Right cardiac atrium (tissue), 5 donors: ENCODE measurements around the gene HIF1AN. TPM values are rescaled to one million over a fixed set of nuclear protein-coding genes. Genes with fewer than 3 reads are reported as not detected.
"Not testable (repeated sequence)": the region's sequence is repeated elsewhere in the genome, so short reads cannot be mapped to it uniquely, and the experiment has no call there.

Experiments
- ATAC-seq, 2 donors: fragments of 200-7000 bp; cut with Tn5 transposase; one replicate each; pipeline versions ENCODE4 v1.8.0 to v1.9.1; 2020; ENCODE audit warnings: moderate library complexity in 2 of 2, mild to moderate bottlenecking in 1 of 2
- DNase-seq, 3 donors: peaks; one replicate each; pipeline ENCODE4 v3.0.0-alpha.2; 2020
- H3K27ac ChIP-seq: one replicate; pipeline ENCODE4 v1.5.1; 2013; ENCODE audit warnings: mild to moderate bottlenecking, low read length, control low read depth, moderate library complexity
- H3K27me3 ChIP-seq: one replicate; pipeline ENCODE4 v1.6.1; 2013; ENCODE audit not compliant: control insufficient read depth, insufficient read depth
- H3K4me1 ChIP-seq: one replicate; pipeline ENCODE4 v1.6.1; 2013; ENCODE audit warnings: low read length; ENCODE audit not compliant: control insufficient read depth, insufficient read depth
- H3K4me3 ChIP-seq: one replicate; pipeline ENCODE4 v1.5.1; 2013; ENCODE audit warnings: low read length, control low read depth
- H3K9me3 ChIP-seq: one replicate; pipeline ENCODE4 v1.6.1; 2013; ENCODE audit warnings: low read length; ENCODE audit not compliant: control insufficient read depth
- WGBS: extraction: QIAGEN DNeasy Blood & Tissue Kit; methylation state at CpG from one replicate; pipeline ENCODE4 v1.1.7; 2013; 5-methylcytosine and 5-hydroxymethylcytosine counted together
- intact Hi-C, 4 donors: fragments of 100-400 bp; cut with DNase I; formaldehyde crosslinking; loops; one replicate each; pipeline versions ENCODE4 v1.11.0 to v1.14.0; 2022 to 2023
- polyA plus RNA-seq: library from polyadenylated mRNA; stranded (reverse); fragments of 200-250 nt; gene quantifications from one replicate; pipeline ENCODE4 v1.2.3, GENCODE V29; 2013
- total RNA-seq, 4 donors: library from RNA; stranded (reverse); fragmentation: NEBNext Ultra II Directional; extraction: Animal tissue kit (Norgen Biotek cat#: 25700); gene quantifications; one replicate each; pipeline ENCODE4 v1.2.1, GENCODE V29; 2021
- donor health status: healthy with polysubstance abuse.
- donor health status: DM: no; HTN: yes; CAD: no.
- donor health status: DM: no; HTN: no; CAD: no.
- donor health status: DM: no; HTN: yes; CAD: no; lungs with severe emphysema.
- donor health status: DM: yes; HTN: yes; CAD: no.

Gene HIF1AN
- total and polyA plus RNA-seq, 5 donors, result 9.5 to 41.1 (median 33.9) TPM

DNA sequence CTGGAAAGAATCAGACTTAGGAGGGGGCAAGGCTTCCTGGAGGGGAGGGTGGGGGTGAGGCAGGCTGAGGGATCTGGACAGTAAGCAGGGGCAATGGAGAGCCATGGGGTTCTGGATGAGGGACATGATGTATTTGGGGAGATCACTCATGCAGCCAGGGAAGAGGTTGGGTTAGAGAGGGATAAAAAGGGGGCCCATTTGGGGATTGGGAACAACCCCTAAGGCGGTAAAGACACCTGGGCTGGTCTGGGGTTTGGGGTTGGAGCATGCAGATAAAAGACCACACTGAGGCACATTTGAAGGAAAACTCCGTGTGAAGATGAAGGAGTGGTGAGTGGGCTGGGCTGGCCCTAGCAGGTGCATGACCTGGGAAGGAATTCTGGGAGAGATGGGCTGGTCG, 30.8 kb downstream of the HIF1AN start:
- Histone ChIP-seq H3K4me1 (no peaks in the 10 kb centered on the region), H3K27me3 (no peaks in the 10 kb centered on the region), H3K4me3 (no peak overlapping the region), H3K27ac (no peak overlapping the region), H3K9me3 (no peaks in the 10 kb centered on the region)
- ATAC-seq (no peak), DNase-seq (no peak)
- intact Hi-C loops, result no loop called here
- 56% methylated on average over 3 of the region's 3 CpGs for WGBS

DNA sequence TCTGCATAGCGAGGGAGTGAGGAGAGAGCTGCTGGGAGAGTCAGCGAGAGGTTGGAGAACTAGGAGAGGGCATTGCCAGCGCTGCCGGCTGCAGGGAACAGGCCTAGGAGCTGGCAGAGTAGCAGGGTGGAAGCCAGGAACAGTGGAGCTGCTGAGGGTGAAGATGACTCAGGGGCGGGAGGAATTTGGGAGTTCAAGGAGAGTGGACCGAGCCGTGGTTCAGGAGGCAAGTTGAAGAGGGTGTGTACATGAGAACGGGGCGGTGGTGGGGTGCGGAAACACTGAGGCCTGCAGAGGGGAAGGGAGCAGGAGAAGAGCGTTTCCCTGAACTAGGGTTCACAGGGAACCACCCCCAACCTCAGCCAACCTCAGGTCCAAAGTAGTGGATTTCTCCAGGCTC, 31.5 kb downstream of the HIF1AN start:
- DNase-seq, result no peak
- no peak overlapping the region for H3K27ac ChIP-seq
- intact Hi-C loops, result no loop called here
- H3K4me1 ChIP-seq, result no peaks in the 10 kb centered on the region
- H3K27me3 ChIP-seq, result no peaks in the 10 kb centered on the region
- H3K9me3 ChIP-seq, result no peaks in the 10 kb centered on the region
- WGBS, result 45% methylated on average over 11 of the region's 11 CpGs
- ATAC-seq, result no peak
- no peak overlapping the region for H3K4me3 ChIP-seq

- Histone ChIP-seq H3K9me3 (no peaks in the 10 kb centered on the region), H3K27ac (no peak overlapping the region), H3K4me3 (no peak overlapping the region), H3K4me1 (no peaks in the 10 kb centered on the region), H3K27me3 (no peaks in the 10 kb centered on the region)
- no peak for DNase-seq
- WGBS, result 15% methylated on average over 6 of the region's 6 CpGs
- no peak for ATAC-seq
- intact Hi-C loops, result no loop called here
Observed at GRCh38 chr10:100567826-100568225, 32.1 kb downstream of the HIF1AN start.

DNA sequence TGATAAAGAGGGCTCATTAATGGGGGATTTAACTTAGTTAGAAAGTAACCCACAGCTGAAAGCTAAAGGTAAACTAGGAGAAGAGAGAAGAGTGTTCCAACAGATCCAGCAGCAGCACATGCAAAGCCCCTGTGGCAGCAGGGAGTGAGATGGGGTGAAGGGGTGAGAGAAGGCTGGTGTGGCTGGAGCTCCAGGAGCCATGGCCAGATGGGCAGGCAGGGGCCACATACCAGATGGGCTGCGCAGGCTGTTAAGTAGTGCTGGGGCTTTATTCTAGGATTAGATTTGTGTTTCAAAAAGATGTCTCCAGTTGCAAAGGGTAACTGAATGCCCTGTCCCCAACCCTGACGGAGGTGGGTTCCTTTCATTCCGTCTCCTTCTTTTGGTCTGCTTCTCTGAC, 33.2 kb downstream of the HIF1AN start:
- no peaks in the 10 kb centered on the region for H3K4me1 ChIP-seq
- 84% methylated on average over 3 of the region's 3 CpGs for WGBS
- H3K4me3 ChIP-seq, result no peak overlapping the region
- ATAC-seq (no peak), DNase-seq (no peak)
- intact Hi-C loops, result no loop called here
- no peaks in the 10 kb centered on the region for H3K9me3 ChIP-seq
- no peaks in the 10 kb centered on the region for H3K27me3 ChIP-seq
- H3K27ac ChIP-seq, result no peak overlapping the region

DNA sequence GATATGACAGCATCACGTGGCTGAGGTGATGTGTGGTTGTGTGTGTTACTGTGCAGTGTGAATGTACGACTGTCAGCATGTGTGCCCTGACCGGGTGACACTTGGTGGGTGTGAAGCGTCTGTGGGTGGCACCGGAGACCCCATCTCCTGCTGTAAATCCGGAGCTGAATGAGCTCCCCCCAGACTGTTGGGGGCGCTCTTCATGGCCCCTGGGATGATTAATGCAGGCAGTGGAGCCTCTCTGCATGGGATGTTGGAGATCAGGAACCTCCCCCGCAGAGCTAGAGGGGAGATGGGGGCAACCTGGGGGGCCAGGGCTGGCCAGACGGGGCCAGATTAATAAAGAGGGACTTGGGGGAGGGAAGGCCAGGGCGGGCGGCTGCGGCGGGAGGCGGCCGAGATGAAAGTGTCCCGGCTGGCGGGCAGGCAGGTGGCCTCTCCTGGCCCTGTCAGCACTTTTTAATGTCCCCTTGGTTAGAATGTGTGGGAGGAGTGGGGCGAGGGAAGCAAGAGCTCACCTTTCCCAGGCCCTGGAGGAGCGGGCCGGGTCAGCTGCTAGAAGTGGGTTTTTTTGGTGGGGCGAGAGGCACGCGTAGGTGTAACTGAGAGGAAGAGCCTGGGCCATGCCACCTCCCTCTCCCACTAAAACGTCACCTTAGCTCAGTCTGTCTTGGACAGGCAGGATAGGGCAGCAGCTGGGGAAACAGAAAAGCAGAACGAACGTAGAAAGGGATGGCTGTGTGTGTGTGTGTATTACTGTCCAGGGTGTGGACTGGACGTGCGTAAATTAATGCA, 34.1 kb downstream of the HIF1AN start:
- intact Hi-C loops, result no loop called here
- 19% methylated on average over 28 of the region's 28 CpGs for WGBS

DNA sequence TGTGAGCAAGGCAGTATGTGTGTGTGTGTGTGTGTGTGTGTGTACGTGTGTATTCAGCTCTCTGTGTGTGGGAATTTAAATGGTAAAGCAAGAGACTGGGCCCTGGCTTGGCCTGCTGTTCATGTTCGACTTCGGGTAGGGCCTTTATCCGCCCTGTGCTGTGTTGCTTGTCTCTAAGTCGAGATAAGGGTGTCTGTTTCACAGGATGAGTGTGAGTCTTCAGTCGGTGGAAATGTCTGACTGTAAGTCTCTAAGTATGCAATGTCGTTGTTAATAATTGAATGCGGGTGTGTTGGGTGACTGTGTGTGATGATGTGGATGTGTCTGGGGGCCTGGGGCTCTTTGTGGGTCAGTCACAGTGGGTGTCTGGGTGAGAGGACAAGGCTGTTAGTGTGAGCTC, 34.8 kb downstream of the HIF1AN start:
- DNase-seq (no peak), ATAC-seq (no peak)
- intact Hi-C loops, result no loop called here
- no peaks in the 10 kb centered on the region for H3K27me3 ChIP-seq
- no peak overlapping the region for H3K27ac ChIP-seq
- no peaks in the 10 kb centered on the region for H3K4me1 ChIP-seq
- H3K9me3 ChIP-seq, result no peaks in the 10 kb centered on the region
- H3K4me3 ChIP-seq, result no peak overlapping the region
- 37% methylated on average over 8 of the region's 8 CpGs for WGBS

More for the DNA sequence above, 34.1 kb downstream of the HIF1AN start:
- no peak overlapping the region for H3K4me3 ChIP-seq
- H3K4me1 ChIP-seq, result no peaks in the 10 kb centered on the region
- no peaks in the 10 kb centered on the region for H3K9me3 ChIP-seq
- no peak overlapping the region for H3K27ac ChIP-seq
- no peaks in the 10 kb centered on the region for H3K27me3 ChIP-seq
- ATAC-seq, result no peak
- no peak for DNase-seq

DNA sequence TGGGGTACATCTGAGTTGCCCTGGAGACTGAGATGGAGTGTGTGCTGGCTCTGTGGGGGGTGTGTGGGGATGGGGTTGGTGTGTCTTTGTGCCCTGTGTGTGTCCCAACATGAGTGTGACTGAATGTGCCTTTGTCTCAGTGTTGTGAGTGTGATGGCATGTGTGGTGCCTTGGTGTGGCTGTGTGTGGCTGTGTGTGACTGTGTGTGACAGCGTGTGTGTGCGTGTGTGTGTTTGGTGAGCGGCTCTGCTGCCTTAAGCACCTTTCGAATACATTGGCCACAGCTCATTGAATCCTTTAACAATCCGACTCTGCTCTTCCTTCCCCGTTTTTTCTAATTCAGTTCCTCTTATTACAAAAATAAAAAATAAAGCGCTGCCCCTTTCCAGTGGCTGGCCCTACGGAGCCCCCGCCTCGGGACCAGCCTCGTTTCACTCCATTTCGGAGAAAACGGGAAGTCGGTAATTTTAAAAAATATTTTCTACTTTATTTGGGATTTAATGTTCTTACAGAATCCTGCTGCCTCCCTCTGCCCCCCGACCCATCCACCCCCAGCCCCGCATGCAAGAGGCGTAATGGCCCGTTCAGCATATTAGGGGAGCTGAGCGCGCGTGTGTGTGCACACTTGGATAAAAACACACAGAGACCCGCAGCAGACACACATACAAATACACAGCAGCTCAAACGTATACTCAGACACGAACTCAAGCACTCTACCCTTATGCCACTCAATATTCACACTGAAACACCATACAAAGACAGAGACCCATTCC, 35.5 kb downstream of the HIF1AN start:
- no peaks in the 10 kb centered on the region for H3K9me3 ChIP-seq
- no peaks in the 10 kb centered on the region for H3K4me1 ChIP-seq
- ATAC-seq (no peak), DNase-seq (no peak)
- H3K27ac ChIP-seq, result no peak overlapping the region
- H3K27me3 ChIP-seq, result no peaks in the 10 kb centered on the region
- no peak overlapping the region for H3K4me3 ChIP-seq
- 88% methylated on average over 24 of the region's 24 CpGs for WGBS
- intact Hi-C loops, result no loop called here

GRCh38 chr10:100575146-100575545, 39.4 kb downstream of the HIF1AN start:
- H3K4me1 ChIP-seq, H3K27ac ChIP-seq, H3K27me3 ChIP-seq, ATAC-seq, H3K4me3 ChIP-seq, DNase-seq, H3K9me3 ChIP-seq, intact Hi-C loops: not testable (repeated sequence)
- WGBS, result 76% methylated on average over 7 of the region's 7 CpGs

GRCh38 chr10:100575585-100576281, 40.0 kb downstream of the HIF1AN start:
- Histone ChIP-seq H3K27me3 (no peaks in the 10 kb centered on the region), H3K9me3 (no peaks in the 10 kb centered on the region), H3K4me3 (no peak overlapping the region), H3K27ac (no peak overlapping the region), H3K4me1 (no peaks in the 10 kb centered on the region)
- no peak for ATAC-seq
- DNase-seq, result no peak
- intact Hi-C loops, result no loop called here
- 84% methylated on average over 8 of the region's 8 CpGs for WGBS

- 85% methylated on average over 5 of the region's 5 CpGs for WGBS
- Histone ChIP-seq H3K4me1 (no peaks in the 10 kb centered on the region), H3K9me3 (no peaks in the 10 kb centered on the region), H3K27me3 (no peaks in the 10 kb centered on the region), H3K4me3 (no peak overlapping the region), H3K27ac (no peak overlapping the region)
- intact Hi-C loops, result no loop called here
- ATAC-seq, result no peak
- DNase-seq, result no peak
Observed at GRCh38 chr10:100576282-100576635, 40.5 kb downstream of the HIF1AN start.
